Measurements from ENCODE around the gene CCDC167.

The CCDC167 gene

GRCh38 chr6:37435373-37435772, 64.3 kb downstream of the CCDC167 start:
- FAIRE-seq (no peak), DNase-seq (ENCODE audit: insufficient read length, low spot score) (no peak)

- DNase-seq (ENCODE audit: insufficient read length, low spot score) (no peak), FAIRE-seq (no peak)
Observed at GRCh38 chr6:37433657-37434271, 65.9 kb downstream of the CCDC167 start.

Measured in HTR-8/SVneo (cell line).